ENCODE data around the gene COL23A1. TPM values are rescaled to one million over a fixed set of nuclear protein-coding genes. Genes with fewer than 3 reads are reported as not detected.

COL23A1 gene
- total and polyA plus RNA-seq, 2 of the 8 experiments (the other 6 are each of a cell fraction or from before 2014, with no cell fraction given) = 3.1 to 4.7 TPM

GRCh38 chr5:178324481-178325310, 265.5 kb downstream of the COL23A1 start (continued):
- TF ChIP-seq CHD7 (IDR thresholded peaks at IDR 0.05; ENCODE audit: insufficient replicate concordance, low read length) = no peak
- no peak for TF ChIP-seq TEAD4 (IDR thresholded peaks at IDR 0.05; ENCODE audit: low read depth, low read length)
- no peak for TF ChIP-seq SP2 (IDR thresholded peaks at IDR 0.05; ENCODE audit: low read length)
- no peak for TF ChIP-seq CEBPB (IDR thresholded peaks at IDR 0.05; ENCODE audit: low read depth, low read length)
- no peak for TF ChIP-seq RXRA (IDR thresholded peaks at IDR 0.05; ENCODE audit: insufficient read depth, low read depth, low read length)
- no peak for TF ChIP-seq RAD21 (IDR thresholded peaks at IDR 0.05 in 1 of 2, conservative IDR thresholded peaks at IDR 0.05 in 1 of 2; ENCODE audit: low read depth in 2 of 2, low read length in 2 of 2)
- TF ChIP-seq PHF8 (conservative IDR thresholded peaks at IDR 0.05; ENCODE audit: low read depth, low read length) = no peak

All from H1 (cell line).